GM23338 (cell line): Measurements from ENCODE around the gene CPXM2. TPM values are rescaled to one million over a fixed set of nuclear protein-coding genes. Genes with fewer than 3 reads are reported as not detected.
A peak's percentile ranks its signal among the peaks of the same experiment; 100 is the strongest.

Experiments used
- ATAC-seq: fragments of 200-7000 bp; cut with Tn5 transposase; 3 replicates; pipeline ENCODE4 v1.9.1; 2020
- DNase-seq: peaks from one replicate; pipeline ENCODE4 v3.0.0-alpha.2; 2015; ENCODE audit warnings: low spot score
- H2AFZ ChIP-seq: fragments of 200-600 bp; sonication (generic); 2 replicates; pipeline ENCODE4 v1.8.0; 2016; ENCODE audit warnings: antibody characterized with exemption, mild to moderate bottlenecking, moderate library complexity
- H3F3A ChIP-seq: fragments of 200-600 bp; sonication (generic); replicated peaks from 2 replicates; pipeline ENCODE4 v1.8.0; 2017; ENCODE audit warnings: antibody characterized with exemption, mixed run types, low read depth
- H3K27ac ChIP-seq: fragments of 200-600 bp; sonication (generic); 2 replicates; pipeline ENCODE4 v1.6.1; 2016; ENCODE audit warnings: low read depth
- H3K27me3 ChIP-seq: fragments of 200-600 bp; sonication (generic); 2 replicates; pipeline ENCODE4 v1.8.0; 2016; ENCODE audit warnings: mild to moderate bottlenecking, mixed run types, moderate library complexity; ENCODE audit not compliant: insufficient read depth
- H3K36me3 ChIP-seq: fragments of 200-600 bp; sonication (generic); 2 replicates; pipeline ENCODE4 v1.8.0; 2016; ENCODE audit warnings: mild to moderate bottlenecking; ENCODE audit not compliant: insufficient read depth
- H3K4me1 ChIP-seq: fragments of 200-600 bp; sonication (generic); 2 replicates; pipeline ENCODE4 v1.8.0; 2016; ENCODE audit warnings: mild to moderate bottlenecking, moderate library complexity; ENCODE audit not compliant: insufficient read depth
- H3K4me2 ChIP-seq: fragments of 200-600 bp; sonication (generic); 2 replicates; pipeline ENCODE4 v1.7.1; 2017; ENCODE audit warnings: mixed run types
- H3K4me3 ChIP-seq: fragments of 200-600 bp; sonication (generic); 2 replicates; pipeline ENCODE4 v1.6.1; 2016; ENCODE audit warnings: mixed run types
- H3K79me2 ChIP-seq: fragments of 200-600 bp; sonication (generic); replicated peaks from 2 replicates; pipeline ENCODE4 v1.8.0; 2017; ENCODE audit warnings: mild to moderate bottlenecking; ENCODE audit not compliant: insufficient read depth
- H3K9me2 ChIP-seq: fragments of 200-600 bp; sonication (generic); 2 replicates; pipeline ENCODE4 v1.8.0; 2017; ENCODE audit not compliant: insufficient read depth
- H4K20me1 ChIP-seq: fragments of 200-600 bp; sonication (generic); replicated peaks from 2 replicates; pipeline ENCODE4 v1.8.0; 2017; ENCODE audit warnings: mild to moderate bottlenecking; ENCODE audit not compliant: insufficient read depth
- H3K27ac Mint-ChIP-seq: 2 replicates; pipeline ENCODE4 v1.8.0; 2020; ENCODE audit warnings: inconsistent platforms, mild to moderate bottlenecking, moderate library complexity, mixed read lengths
- H3K27me3 Mint-ChIP-seq: 3 replicates; pipeline ENCODE4 v1.8.0; 2022; ENCODE audit warnings: low read depth, mild to moderate bottlenecking, moderate library complexity, mixed read lengths, inconsistent platforms; ENCODE audit not compliant: insufficient read depth, poor library complexity
- H3K36me3 Mint-ChIP-seq: 3 replicates; pipeline ENCODE4 v1.8.0; 2021; ENCODE audit warnings: low read depth, mild to moderate bottlenecking, inconsistent platforms, moderate library complexity, mixed read lengths
- H3K4me1 Mint-ChIP-seq: 3 replicates; pipeline ENCODE4 v1.8.0; 2020; ENCODE audit warnings: mild to moderate bottlenecking, inconsistent platforms, mixed read lengths
- H3K4me3 Mint-ChIP-seq: 3 replicates; pipeline ENCODE4 v1.8.0; 2021; ENCODE audit warnings: moderate library complexity, mild to moderate bottlenecking, inconsistent platforms, mixed read lengths
- H3K9me3 Mint-ChIP-seq: 3 replicates; pipeline ENCODE4 v1.8.0; 2020; ENCODE audit warnings: moderate library complexity, mild to moderate bottlenecking, inconsistent platforms, mixed read lengths
- NANOG ChIP-seq: IDR thresholded peaks from 2 replicates; pipeline ENCODE4 v1.6.1; 2016; ENCODE audit warnings: antibody characterized with exemption, borderline replicate concordance
- POLR2AphosphoS5 ChIP-seq: IDR thresholded peaks from 2 replicates; pipeline ENCODE4 v1.6.1; 2016; ENCODE audit warnings: antibody characterized with exemption, low read depth
- ZNF114 ChIP-seq: fragments of 250-450 bp; sonication (Bioruptor Pico); IDR thresholded peaks from 2 replicates; pipeline ENCODE4 v1.5.0; 2020; ENCODE audit warnings: mild to moderate bottlenecking, moderate library complexity
- ZNF331 ChIP-seq: fragments of 250-450 bp; sonication (Bioruptor Pico); IDR thresholded peaks from 2 replicates; pipeline ENCODE4 v1.5.0; 2020; ENCODE audit warnings: low read depth, mild to moderate bottlenecking, moderate library complexity
- polyA plus RNA-seq: library from polyadenylated mRNA; unstranded; fragments of >200 nt; fragmentation: Nextera tagmentation; extraction: Ambion mirVana; gene quantifications from 2 replicates; pipeline ENCODE4 v1.2.1, GENCODE V29; 2016
- total RNA-seq: library from RNA; depleted of rRNA; stranded (reverse); fragments of >200 nt; shearing (Covaris generic); gene quantifications from 2 replicates; pipeline ENCODE4 v1.2.3, GENCODE V29; 2014
- TF ChIP-seq, protein P1 (sequence below): IDR thresholded peaks from one replicate; pipeline ENCODE4 v1.6.1; 2018; ENCODE audit warnings: antibody characterized with exemption; ENCODE audit not compliant: unreplicated experiment
- TF ChIP-seq, protein P2 (sequence below): fragments of 250-450 bp; sonication (Bioruptor Pico); IDR thresholded peaks from 2 replicates; pipeline ENCODE4 v1.5.0; 2020; ENCODE audit warnings: mild to moderate bottlenecking, moderate library complexity

CPXM2 gene
- total and polyA plus RNA-seq, 2 experiments from 2014 or later: 1.6 to 8.1 TPM

DNA sequence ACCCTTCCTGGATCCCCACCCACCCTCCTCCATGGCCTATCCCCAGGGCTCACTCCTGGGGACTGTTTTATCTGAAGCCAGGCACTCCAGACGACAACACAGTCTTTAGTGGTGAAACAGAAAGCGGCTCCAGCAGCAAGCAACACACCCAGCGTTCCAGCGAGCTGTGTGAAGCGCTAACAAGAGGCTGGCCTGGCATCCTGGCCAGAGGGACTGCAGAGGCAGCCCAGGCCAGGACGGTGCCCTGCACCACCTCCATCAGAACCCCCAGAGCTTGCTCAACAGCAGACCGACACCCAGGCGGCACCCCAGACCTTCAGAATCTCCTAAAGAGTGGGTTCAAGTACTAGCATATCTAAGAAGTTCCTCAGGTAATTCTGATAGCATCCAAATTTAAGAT, 2.0 kb upstream of the CPXM2 start:
- Histone ChIP-seq H3F3A (no peaks in the 10 kb centered on the region; the same call in 1 of the 2 replicates), H3K4me3 (no peak overlapping the region), H3K4me2 (no peak overlapping the region), H2AFZ (no peak overlapping the region), H3K27me3 (peaks cover 30% of the 10 kb centered on the region), H3K79me2 (no peaks in the 10 kb centered on the region), H4K20me1 (no peaks in the 10 kb centered on the region), H3K4me1 (peaks cover 11% of the 10 kb centered on the region), H3K9me2 (no peaks in the 10 kb centered on the region), H3K27ac (no peak overlapping the region), H3K36me3 (no peaks in the 10 kb centered on the region)
- no peaks in the 10 kb centered on the region for H3K36me3 Mint-ChIP-seq
- no peak overlapping the region for H3K27ac Mint-ChIP-seq
- H3K4me3 Mint-ChIP-seq: no peak overlapping the region
- H3K9me3 Mint-ChIP-seq: no peaks in the 10 kb centered on the region; the same call in 2 of the 3 replicates
- H3K27me3 Mint-ChIP-seq: peaks cover 27% of the 10 kb centered on the region
- peaks cover 14% of the 10 kb centered on the region for H3K4me1 Mint-ChIP-seq
- TF ChIP-seq, protein P1, sequence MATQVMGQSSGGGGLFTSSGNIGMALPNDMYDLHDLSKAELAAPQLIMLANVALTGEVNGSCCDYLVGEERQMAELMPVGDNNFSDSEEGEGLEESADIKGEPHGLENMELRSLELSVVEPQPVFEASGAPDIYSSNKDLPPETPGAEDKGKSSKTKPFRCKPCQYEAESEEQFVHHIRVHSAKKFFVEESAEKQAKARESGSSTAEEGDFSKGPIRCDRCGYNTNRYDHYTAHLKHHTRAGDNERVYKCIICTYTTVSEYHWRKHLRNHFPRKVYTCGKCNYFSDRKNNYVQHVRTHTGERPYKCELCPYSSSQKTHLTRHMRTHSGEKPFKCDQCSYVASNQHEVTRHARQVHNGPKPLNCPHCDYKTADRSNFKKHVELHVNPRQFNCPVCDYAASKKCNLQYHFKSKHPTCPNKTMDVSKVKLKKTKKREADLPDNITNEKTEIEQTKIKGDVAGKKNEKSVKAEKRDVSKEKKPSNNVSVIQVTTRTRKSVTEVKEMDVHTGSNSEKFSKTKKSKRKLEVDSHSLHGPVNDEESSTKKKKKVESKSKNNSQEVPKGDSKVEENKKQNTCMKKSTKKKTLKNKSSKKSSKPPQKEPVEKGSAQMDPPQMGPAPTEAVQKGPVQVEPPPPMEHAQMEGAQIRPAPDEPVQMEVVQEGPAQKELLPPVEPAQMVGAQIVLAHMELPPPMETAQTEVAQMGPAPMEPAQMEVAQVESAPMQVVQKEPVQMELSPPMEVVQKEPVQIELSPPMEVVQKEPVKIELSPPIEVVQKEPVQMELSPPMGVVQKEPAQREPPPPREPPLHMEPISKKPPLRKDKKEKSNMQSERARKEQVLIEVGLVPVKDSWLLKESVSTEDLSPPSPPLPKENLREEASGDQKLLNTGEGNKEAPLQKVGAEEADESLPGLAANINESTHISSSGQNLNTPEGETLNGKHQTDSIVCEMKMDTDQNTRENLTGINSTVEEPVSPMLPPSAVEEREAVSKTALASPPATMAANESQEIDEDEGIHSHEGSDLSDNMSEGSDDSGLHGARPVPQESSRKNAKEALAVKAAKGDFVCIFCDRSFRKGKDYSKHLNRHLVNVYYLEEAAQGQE: no peak
- DNase-seq (no peak), ATAC-seq (no peak)

DNA sequence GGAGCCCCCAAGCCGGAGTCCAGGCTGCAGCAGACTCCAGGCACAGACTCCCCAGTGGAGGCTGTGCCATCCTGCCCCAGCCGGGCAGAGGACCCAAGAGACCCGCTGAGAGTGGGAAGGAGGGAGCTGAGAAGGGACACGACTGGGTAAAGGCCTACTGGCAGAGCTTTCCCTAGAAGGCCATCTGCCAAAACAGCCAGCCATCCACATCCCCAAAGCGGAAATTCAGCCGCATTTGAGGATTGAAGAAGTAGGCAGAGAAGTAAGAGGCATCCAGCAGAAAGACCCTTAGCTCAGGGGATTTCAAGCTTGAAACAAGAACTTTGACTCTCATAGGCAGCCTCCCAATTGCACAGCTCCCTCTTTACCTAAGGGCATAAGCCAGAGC, 857 bp downstream of the CPXM2 start:
- H3F3A ChIP-seq: no peaks in the 10 kb centered on the region; the same call in 1 of the 2 replicates
- H3K27ac ChIP-seq: no peak overlapping the region
- Mint-ChIP-seq H3K4me3 (peak overlapping the region; percentile 77), H3K27me3 (peaks cover 27% of the 10 kb centered on the region), H3K4me1 (peaks cover 20% of the 10 kb centered on the region), H3K36me3 (no peaks in the 10 kb centered on the region), H3K9me3 (no peaks in the 10 kb centered on the region), H3K27ac (no peak overlapping the region)
- H3K4me2 ChIP-seq: peak overlapping the region; percentile 89
- TF ChIP-seq ZNF331 (CRISPR knock-in tag) (no peak), NANOG (no peak), ZNF114 (CRISPR knock-in tag) (no peak), POLR2AphosphoS5 (no peak)
- TF ChIP-seq, protein P1: no peak
- TF ChIP-seq, protein P2, sequence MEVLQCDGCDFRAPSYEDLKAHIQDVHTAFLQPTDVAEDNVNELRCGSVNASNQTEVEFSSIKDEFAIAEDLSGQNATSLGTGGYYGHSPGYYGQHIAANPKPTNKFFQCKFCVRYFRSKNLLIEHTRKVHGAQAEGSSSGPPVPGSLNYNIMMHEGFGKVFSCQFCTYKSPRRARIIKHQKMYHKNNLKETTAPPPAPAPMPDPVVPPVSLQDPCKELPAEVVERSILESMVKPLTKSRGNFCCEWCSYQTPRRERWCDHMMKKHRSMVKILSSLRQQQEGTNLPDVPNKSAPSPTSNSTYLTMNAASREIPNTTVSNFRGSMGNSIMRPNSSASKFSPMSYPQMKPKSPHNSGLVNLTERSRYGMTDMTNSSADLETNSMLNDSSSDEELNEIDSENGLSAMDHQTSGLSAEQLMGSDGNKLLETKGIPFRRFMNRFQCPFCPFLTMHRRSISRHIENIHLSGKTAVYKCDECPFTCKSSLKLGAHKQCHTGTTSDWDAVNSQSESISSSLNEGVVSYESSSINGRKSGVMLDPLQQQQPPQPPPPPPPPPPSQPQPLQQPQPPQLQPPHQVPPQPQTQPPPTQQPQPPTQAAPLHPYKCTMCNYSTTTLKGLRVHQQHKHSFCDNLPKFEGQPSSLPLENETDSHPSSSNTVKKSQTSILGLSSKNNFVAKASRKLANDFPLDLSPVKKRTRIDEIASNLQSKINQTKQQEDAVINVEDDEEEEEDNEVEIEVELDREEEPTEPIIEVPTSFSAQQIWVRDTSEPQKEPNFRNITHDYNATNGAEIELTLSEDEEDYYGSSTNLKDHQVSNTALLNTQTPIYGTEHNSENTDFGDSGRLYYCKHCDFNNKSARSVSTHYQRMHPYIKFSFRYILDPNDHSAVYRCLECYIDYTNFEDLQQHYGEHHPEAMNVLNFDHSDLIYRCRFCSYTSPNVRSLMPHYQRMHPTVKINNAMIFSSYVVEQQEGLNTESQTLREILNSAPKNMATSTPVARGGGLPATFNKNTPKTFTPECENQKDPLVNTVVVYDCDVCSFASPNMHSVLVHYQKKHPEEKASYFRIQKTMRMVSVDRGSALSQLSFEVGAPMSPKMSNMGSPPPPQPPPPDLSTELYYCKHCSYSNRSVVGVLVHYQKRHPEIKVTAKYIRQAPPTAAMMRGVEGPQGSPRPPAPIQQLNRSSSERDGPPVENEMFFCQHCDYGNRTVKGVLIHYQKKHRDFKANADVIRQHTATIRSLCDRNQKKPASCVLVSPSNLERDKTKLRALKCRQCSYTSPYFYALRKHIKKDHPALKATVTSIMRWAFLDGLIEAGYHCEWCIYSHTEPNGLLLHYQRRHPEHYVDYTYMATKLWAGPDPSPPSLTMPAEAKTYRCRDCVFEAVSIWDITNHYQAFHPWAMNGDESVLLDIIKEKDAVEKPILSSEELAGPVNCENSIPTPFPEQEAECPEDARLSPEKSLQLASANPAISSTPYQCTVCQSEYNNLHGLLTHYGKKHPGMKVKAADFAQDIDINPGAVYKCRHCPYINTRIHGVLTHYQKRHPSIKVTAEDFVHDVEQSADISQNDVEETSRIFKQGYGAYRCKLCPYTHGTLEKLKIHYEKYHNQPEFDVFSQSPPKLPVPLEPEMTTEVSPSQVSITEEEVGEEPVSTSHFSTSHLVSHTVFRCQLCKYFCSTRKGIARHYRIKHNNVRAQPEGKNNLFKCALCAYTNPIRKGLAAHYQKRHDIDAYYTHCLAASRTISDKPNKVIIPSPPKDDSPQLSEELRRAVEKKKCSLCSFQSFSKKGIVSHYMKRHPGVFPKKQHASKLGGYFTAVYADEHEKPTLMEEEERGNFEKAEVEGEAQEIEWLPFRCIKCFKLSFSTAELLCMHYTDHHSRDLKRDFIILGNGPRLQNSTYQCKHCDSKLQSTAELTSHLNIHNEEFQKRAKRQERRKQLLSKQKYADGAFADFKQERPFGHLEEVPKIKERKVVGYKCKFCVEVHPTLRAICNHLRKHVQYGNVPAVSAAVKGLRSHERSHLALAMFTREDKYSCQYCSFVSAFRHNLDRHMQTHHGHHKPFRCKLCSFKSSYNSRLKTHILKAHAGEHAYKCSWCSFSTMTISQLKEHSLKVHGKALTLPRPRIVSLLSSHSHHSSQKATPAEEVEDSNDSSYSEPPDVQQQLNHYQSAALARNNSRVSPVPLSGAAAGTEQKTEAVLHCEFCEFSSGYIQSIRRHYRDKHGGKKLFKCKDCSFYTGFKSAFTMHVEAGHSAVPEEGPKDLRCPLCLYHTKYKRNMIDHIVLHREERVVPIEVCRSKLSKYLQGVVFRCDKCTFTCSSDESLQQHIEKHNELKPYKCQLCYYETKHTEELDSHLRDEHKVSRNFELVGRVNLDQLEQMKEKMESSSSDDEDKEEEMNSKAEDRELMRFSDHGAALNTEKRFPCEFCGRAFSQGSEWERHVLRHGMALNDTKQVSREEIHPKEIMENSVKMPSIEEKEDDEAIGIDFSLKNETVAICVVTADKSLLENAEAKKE (CRISPR knock-in tag): no peak
- no peaks in the 10 kb centered on the region for H3K79me2 ChIP-seq
- H3K4me3 ChIP-seq: peak overlapping the region; percentile 81
- no peaks in the 10 kb centered on the region for H3K36me3 ChIP-seq
- no peaks in the 10 kb centered on the region for H3K9me2 ChIP-seq
- H3K4me1 ChIP-seq: peaks cover 20% of the 10 kb centered on the region
- peak overlapping the region; percentile 93 for H2AFZ ChIP-seq
- DNase-seq (no peak), ATAC-seq (peak; percentile 8)
- H4K20me1 ChIP-seq: no peaks in the 10 kb centered on the region
- H3K27me3 ChIP-seq: peaks cover 30% of the 10 kb centered on the region
